HUDEP-2 (cell line): ENCODE measurements around the gene MECR.

Experiments used
- DNase-seq, 76 experiments: peaks; one replicate each; lab custom pipeline; 2025; ENCODE audit not compliant: unreplicated experiment in 76 of 76; lab: John Stamatoyannopoulos, UW

The MECR gene, protein sequence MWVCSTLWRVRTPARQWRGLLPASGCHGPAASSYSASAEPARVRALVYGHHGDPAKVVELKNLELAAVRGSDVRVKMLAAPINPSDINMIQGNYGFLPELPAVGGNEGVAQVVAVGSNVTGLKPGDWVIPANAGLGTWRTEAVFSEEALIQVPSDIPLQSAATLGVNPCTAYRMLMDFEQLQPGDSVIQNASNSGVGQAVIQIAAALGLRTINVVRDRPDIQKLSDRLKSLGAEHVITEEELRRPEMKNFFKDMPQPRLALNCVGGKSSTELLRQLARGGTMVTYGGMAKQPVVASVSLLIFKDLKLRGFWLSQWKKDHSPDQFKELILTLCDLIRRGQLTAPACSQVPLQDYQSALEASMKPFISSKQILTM

GRCh38 chr1:29230553-29231378 is at the start of gene MECR:
Gene MECR (minus strand): TSS chr1:29230934. CDS start chr1:29230906, 28 bp downstream.
- peak in 75 of 76 experiments; percentile 38 to 95 (median 87) for DNase-seq

DNA sequence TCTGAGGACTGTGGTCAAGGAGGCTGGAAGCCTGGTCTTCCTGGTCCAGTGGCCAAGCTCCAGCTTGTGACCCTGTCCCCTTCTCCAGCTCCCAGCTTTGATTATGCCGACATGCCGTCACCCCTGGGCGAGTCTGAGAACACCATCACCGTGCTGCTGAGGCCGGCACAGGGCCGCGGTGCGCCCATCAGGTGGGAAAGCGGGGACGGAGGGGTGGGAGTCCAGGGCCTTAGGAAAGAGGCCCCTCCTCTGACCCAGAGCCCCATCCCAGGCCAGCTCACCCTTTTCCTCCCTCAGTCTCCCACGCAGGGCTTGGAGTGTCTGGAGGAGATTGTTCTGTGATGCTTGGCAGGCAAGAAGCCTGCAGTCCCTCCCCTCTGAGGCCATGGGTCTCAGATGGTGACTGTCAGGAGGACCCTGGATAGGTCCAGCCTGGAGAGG is 49.2 kb upstream of the MECR start:
- no peak for DNase-seq

DNA sequence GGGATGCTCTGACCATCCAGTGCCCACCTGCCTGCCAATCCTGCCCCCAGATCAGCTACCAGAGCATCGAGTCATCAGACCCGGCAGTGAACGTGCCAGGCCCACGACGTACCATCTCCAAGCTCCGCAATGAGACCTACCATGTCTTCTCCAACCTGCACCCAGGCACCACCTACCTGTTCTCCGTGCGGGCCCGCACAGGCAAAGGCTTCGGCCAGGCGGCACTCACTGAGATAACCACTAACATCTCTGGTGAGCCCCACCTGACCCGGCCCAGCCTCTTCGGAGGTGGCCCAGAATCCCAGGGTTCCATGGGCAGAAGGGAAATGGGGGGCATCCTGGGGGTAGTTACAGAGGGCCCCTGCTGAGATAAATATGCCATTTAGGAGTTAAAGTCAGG is 48.7 kb upstream of the MECR start:
- no peak for DNase-seq

DNA sequence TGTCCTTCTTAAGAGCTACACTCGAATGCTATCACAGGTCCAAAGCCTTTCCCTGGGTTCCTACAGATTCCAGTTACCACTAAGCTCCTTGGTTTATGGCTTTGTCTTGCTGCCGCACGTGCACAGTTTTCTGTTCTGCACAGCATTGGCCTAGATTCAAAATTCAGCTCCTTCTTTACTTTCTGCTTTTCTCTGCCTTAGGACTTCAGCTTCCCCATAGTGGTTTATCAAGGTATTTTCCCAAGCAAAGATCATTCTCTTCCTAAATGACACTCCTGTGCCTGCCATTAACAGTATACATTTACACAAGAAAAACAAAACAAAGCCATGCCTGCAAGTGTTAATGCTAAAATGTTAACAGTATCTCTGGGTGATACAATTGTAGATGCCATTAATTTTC is 47.4 kb upstream of the MECR start:
- DNase-seq: no peak

DNA sequence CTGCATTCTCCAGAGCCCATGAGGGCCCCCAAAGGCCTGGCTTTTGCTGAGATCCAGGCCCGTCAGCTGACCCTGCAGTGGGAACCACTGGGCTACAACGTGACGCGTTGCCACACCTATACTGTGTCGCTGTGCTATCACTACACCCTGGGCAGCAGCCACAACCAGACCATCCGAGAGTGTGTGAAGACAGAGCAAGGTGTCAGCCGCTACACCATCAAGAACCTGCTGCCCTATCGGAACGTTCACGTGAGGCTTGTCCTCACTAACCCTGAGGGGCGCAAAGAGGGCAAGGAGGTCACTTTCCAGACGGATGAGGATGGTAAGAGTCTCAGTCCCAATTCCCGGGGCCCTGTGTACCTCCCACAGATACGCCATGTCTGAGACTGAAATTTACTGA is 44.7 kb upstream of the MECR start:
- DNase-seq: no peak

DNA sequence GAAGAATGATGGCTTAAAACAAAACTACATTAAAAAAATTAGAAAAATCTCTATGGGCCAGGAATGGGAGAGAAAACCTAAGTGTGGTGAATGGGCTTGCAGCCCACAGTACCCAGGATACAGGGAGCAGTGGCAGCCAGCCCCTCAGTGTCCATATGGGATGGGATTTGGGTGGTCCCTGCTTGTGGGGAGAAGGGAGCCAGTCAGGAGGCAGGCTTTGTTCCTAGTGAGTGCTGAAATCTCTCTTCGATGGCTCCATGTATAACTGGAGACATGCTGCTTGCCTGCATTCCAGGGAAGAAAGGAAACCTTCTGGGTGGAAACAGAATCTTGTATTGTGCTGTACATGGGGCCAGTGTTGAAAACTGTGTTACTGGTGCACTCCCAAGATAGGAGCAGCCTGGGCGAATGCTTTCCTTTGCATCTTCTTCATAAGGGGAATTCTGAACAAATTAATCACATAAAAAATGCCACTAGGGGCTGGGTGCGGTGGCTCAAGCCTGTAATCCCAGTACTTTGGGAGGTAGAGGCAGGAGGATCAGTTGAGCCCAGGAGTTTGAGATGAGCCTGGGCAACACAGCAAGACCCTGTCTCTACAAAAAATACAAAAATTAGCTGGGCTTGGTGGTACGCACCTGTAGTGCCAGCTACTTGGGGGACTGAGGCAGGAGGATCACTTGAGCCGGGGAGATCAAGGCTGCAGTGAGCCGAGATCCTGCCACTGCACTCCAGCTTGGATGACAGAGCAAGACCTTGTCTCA is 41.6 kb upstream of the MECR start:
- no peak for DNase-seq

- DNase-seq: no peak
These were observed 41.0 kb upstream of the MECR start for GRCh38 chr1:29271724-29272123.

- no peak for DNase-seq
These were observed 40.3 kb upstream of the MECR start for GRCh38 chr1:29270929-29271521.

- DNase-seq: no peak
These were observed 38.6 kb upstream of the MECR start for GRCh38 chr1:29269382-29269781.

GRCh38 chr1:29267321-29268070 is 36.8 kb upstream of the MECR start:
- no peak for DNase-seq

GRCh38 chr1:29266912-29267311 is 36.2 kb upstream of the MECR start:
- DNase-seq: no peak

DNA sequence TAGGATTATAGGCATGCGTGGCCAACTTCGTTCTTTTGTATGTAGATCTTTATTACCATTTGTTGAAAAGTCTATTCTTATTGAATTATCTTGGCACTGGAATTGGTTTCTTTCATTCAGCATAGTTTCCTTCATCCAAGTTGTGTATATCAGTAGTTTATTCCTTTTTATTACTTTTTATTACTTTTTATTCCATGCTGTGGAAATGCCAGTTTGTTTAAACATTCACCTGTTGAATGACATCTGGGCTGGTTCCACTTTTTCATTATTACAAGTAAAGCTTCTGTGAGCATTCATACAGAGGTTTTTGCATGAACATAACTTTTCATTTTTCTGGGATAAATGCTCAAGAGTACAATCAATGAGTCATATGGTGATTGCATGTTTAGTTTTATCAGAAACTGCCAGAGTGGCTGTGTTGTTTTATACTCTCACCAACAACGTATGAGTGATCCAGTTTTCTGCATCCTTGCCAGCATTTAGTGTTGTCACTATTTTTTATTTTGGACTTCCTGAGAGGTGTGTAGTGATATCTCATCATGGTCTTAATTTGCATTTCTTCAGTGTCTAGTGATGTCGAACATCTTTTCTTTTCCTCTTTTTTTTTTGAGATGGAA is 34.1 kb upstream of the MECR start:
- DNase-seq: no peak

GRCh38 chr1:29260531-29260930 is 29.8 kb upstream of the MECR start:
- DNase-seq: no peak

GRCh38 chr1:29259802-29260441 is 29.2 kb upstream of the MECR start:
- DNase-seq: peak in 33 of 76 experiments; percentile 3 to 57 (median 28)

- no peak for DNase-seq
These were observed 28.5 kb upstream of the MECR start for GRCh38 chr1:29258976-29259801.

- DNase-seq: no peak
These were observed 27.6 kb upstream of the MECR start for GRCh38 chr1:29258189-29258975.

GRCh38 chr1:29256979-29257804 is 26.5 kb upstream of the MECR start:
- no peak for DNase-seq
